SK-N-SH (cell line): Measurements from ENCODE around the gene MAEA. TPM values are rescaled to one million over a fixed set of nuclear protein-coding genes. Genes with fewer than 3 reads are reported as not detected.
A peak's percentile ranks its signal among the peaks of the same experiment; 100 is the strongest.

ENCODE experiments used
- CTCF ChIA-PET: fragments of 300-600, 350-600 bp; formaldehyde crosslinking; extraction: SDS; loops from one replicate; lab custom pipeline; 2021; lab: Yijun Ruan, JAX
- POLR2A ChIA-PET: fragments of 350-600 bp; sonication (Branson Sonifier 250); formaldehyde crosslinking; extraction: SDS; loops from one replicate; lab custom pipeline; 2020; ENCODE audit warnings: antibody characterized with exemption, inconsistent platforms; lab: Yijun Ruan, JAX
- DNase-seq: peaks from one replicate; pipeline ENCODE4 v3.0.0; 2012
- H2AFZ ChIP-seq: fragments of 200-600 bp; sonication (generic); 2 replicates; pipeline ENCODE4 v1.8.1; 2016; ENCODE audit warnings: antibody characterized with exemption, mild to moderate bottlenecking, low read depth
- H3F3A ChIP-seq: fragments of 200-600 bp; sonication (generic); replicated peaks from 2 replicates; pipeline ENCODE3; 2016; ENCODE audit warnings: antibody characterized with exemption, mild to moderate bottlenecking; ENCODE audit not compliant: insufficient read depth
- H3K27ac ChIP-seq, 2 experiments: fragments of 200-500 bp in 1 of 2; fragments of 200-600 bp in 1 of 2; sonication (Bioruptor generic) in 1 of 2; sonication (generic), shearing (Covaris generic) in 1 of 2; 2 replicates each; pipeline versions ENCODE4 v1.5.1 to v1.6.1; 2014 to 2016; ENCODE audit warnings: low read depth in 2 of 2, inconsistent platforms in 1 of 2, low read length in 1 of 2, mild to moderate bottlenecking in 1 of 2, mixed read lengths in 1 of 2
- H3K27me3 ChIP-seq: fragments of 200-600 bp; sonication (generic), shearing (Covaris generic); 2 replicates; pipeline ENCODE4 v1.6.1; 2016; ENCODE audit warnings: mixed run types; ENCODE audit not compliant: insufficient read depth
- H3K36me3 ChIP-seq, 2 experiments: fragments of 200-500 bp in 1 of 2; fragments of 200-600 bp in 1 of 2; sonication (Bioruptor generic) in 1 of 2; sonication (generic) in 1 of 2; replicated peaks in 1 of 2; 2 replicates each; pipeline versions ENCODE3 to v1.5.1; 2014 to 2016; ENCODE audit warnings: low read length in 1 of 2, mild to moderate bottlenecking in 1 of 2; ENCODE audit not compliant: insufficient read depth in 2 of 2, control insufficient read depth in 1 of 2
- H3K4me1 ChIP-seq, 2 experiments: fragments of 200-500 bp in 1 of 2; fragments of 200-600 bp in 1 of 2; sonication (Bioruptor generic) in 1 of 2; sonication (generic), shearing (Covaris generic) in 1 of 2; 2 replicates each; pipeline versions ENCODE4 v1.5.1 to v1.6.1; 2014 to 2016; ENCODE audit warnings: low read depth in 1 of 2, low read length in 1 of 2, mixed run types in 1 of 2; ENCODE audit not compliant: insufficient read depth in 2 of 2, control insufficient read depth in 1 of 2
- H3K4me2 ChIP-seq: fragments of 200-600 bp; sonication (generic), shearing (Covaris generic); 2 replicates; pipeline ENCODE4 v1.6.1; 2017; ENCODE audit warnings: mixed run types
- H3K4me3 ChIP-seq, 2 experiments: fragments of 200-500 bp in 1 of 2; fragments of 200-600 bp in 1 of 2; sonication (Bioruptor generic) in 1 of 2; sonication (generic), shearing (Covaris generic) in 1 of 2; 2 replicates each; pipeline versions ENCODE4 v1.5.1 to v1.8.1; 2014 to 2016; ENCODE audit warnings: low read depth in 2 of 2, inconsistent platforms in 1 of 2, low read length in 1 of 2, mild to moderate bottlenecking in 1 of 2, mixed read lengths in 1 of 2, moderate library complexity in 1 of 2
- H3K79me2 ChIP-seq: fragments of 200-600 bp; sonication (generic); 2 replicates; pipeline ENCODE4 v1.8.1; 2017; ENCODE audit warnings: mild to moderate bottlenecking; ENCODE audit not compliant: insufficient read depth
- H3K9ac ChIP-seq: fragments of 200-600 bp; sonication (generic); 2 replicates; pipeline ENCODE4 v1.6.1; 2017; ENCODE audit warnings: mixed run types
- H3K9me2 ChIP-seq: fragments of 200-600 bp; sonication (generic); 2 replicates; pipeline ENCODE4 v1.6.1; 2017; ENCODE audit warnings: mixed run types
- H3K9me3 ChIP-seq: fragments of 200-600 bp; sonication (generic); 2 replicates; pipeline ENCODE4 v1.6.1; 2017; ENCODE audit warnings: mixed run types, mild to moderate bottlenecking, moderate library complexity
- H4K20me1 ChIP-seq: fragments of 200-600 bp; sonication (generic); 2 replicates; pipeline ENCODE4 v1.6.1; 2017; ENCODE audit warnings: mild to moderate bottlenecking, mixed run types; ENCODE audit not compliant: insufficient read depth
- CHD2 ChIP-seq: fragments of 150-350 bp; IDR thresholded peaks from 2 replicates; pipeline ENCODE4 v1.6.1; 2018; ENCODE audit warnings: low read length; ENCODE audit not compliant: partially characterized antibody
- EZH2phosphoT487 ChIP-seq: fragments of 200-600 bp; sonication (generic); IDR thresholded peaks from 2 replicates; pipeline ENCODE4 v1.6.1; 2017; ENCODE audit warnings: low read depth, mixed run types, mild to moderate bottlenecking, antibody characterized with exemption, moderate library complexity, borderline replicate concordance
- FOSL2 ChIP-seq: IDR thresholded peaks from 2 replicates; pipeline ENCODE4 v1.4.0; 2012; ENCODE audit warnings: low read depth, mild to moderate bottlenecking, moderate library complexity, borderline replicate concordance
- FOXJ3 ChIP-seq: sonication (generic); formaldehyde crosslinking; IDR thresholded peaks from 2 replicates; pipeline ENCODE4 v1.5.1; 2020; ENCODE audit warnings: mild to moderate bottlenecking, missing genetic modification reagents
- FOXM1 ChIP-seq: IDR thresholded peaks from 2 replicates; pipeline ENCODE4 v1.4.0; 2012; ENCODE audit warnings: low read depth, mild to moderate bottlenecking
- GATA2 ChIP-seq: sonication (generic); formaldehyde crosslinking; IDR thresholded peaks from 2 replicates; pipeline ENCODE4 v1.5.0; 2020; ENCODE audit warnings: mild to moderate bottlenecking, missing genetic modification reagents
- MXI1 ChIP-seq: IDR thresholded peaks from 2 replicates; pipeline ENCODE4 v1.6.1; 2012; ENCODE audit warnings: mild to moderate bottlenecking, low read depth, low read length, improper control_type of control experiment
- NFIC ChIP-seq: IDR thresholded peaks from 2 replicates; pipeline ENCODE4 v1.4.0; 2012; ENCODE audit warnings: borderline replicate concordance
- NRF1 ChIP-seq: IDR thresholded peaks from 2 replicates; pipeline ENCODE4 v1.6.1; 2012; ENCODE audit warnings: low read depth, mild to moderate bottlenecking, low read length
- POLR2AphosphoS5 ChIP-seq: IDR thresholded peaks from 2 replicates; pipeline ENCODE4 v1.6.1; 2012; ENCODE audit warnings: low read depth, low read length
- RAD21 ChIP-seq: IDR thresholded peaks from 2 replicates; pipeline ENCODE4 v1.6.1; 2012; ENCODE audit warnings: mild to moderate bottlenecking, low read length
- RCOR1 ChIP-seq: fragments of 150-350 bp; IDR thresholded peaks from 2 replicates; pipeline ENCODE4 v1.6.1; 2017; ENCODE audit warnings: antibody characterized with exemption, low read length
- SIN3A ChIP-seq: IDR thresholded peaks from 2 replicates; pipeline ENCODE4 v1.6.1; 2012; ENCODE audit warnings: low read depth, mild to moderate bottlenecking, low read length, moderate library complexity, borderline replicate concordance
- SMC3 ChIP-seq: IDR thresholded peaks from 2 replicates; pipeline ENCODE4 v1.6.1; 2012; ENCODE audit warnings: low read depth, low read length, improper control_type of control experiment
- TAF1 ChIP-seq: IDR thresholded peaks from 2 replicates; pipeline ENCODE4 v1.6.1; 2012; ENCODE audit warnings: low read depth, mild to moderate bottlenecking, low read length, moderate library complexity, borderline replicate concordance
- TCF12 ChIP-seq: IDR thresholded peaks from 2 replicates; pipeline ENCODE4 v1.4.0; 2012
- WGBS: methylation state at CpG from one replicate; pipeline ENCODE4 v1.1.6; 2017; ENCODE audit warnings: low lambda C conversion rate; 5-methylcytosine and 5-hydroxymethylcytosine counted together
- polyA plus RNA-seq, 3 experiments: library from polyadenylated mRNA; depleted of rRNA; stranded (reverse); fragments of >200 nt; gene quantifications; 2 replicates each; pipeline ENCODE4 v1.2.3, GENCODE V29; 2012
- TF ChIP-seq, protein P1 (sequence below): fragments of 200-600 bp; sonication (generic); IDR thresholded peaks from 2 replicates; pipeline ENCODE4 v1.6.1; 2017; ENCODE audit warnings: antibody characterized with exemption, mild to moderate bottlenecking, moderate library complexity
- TF ChIP-seq, protein P2 (sequence below): IDR thresholded peaks from 2 replicates; pipeline ENCODE4 v1.4.0; 2012; ENCODE audit warnings: low read depth
- TF ChIP-seq, protein P3 (sequence below): IDR thresholded peaks from 2 replicates; pipeline ENCODE4 v1.6.1; 2012; ENCODE audit warnings: mild to moderate bottlenecking, low read depth, low read length, moderate library complexity
- TF ChIP-seq, protein P4 (sequence below): IDR thresholded peaks from 2 replicates; pipeline ENCODE4 v1.4.0; 2012; ENCODE audit warnings: low read depth, borderline replicate concordance

The MAEA gene
- polyA plus RNA-seq, 1 of the 3 experiments (the other 2 are of a cell fraction): 128 TPM

DNA sequence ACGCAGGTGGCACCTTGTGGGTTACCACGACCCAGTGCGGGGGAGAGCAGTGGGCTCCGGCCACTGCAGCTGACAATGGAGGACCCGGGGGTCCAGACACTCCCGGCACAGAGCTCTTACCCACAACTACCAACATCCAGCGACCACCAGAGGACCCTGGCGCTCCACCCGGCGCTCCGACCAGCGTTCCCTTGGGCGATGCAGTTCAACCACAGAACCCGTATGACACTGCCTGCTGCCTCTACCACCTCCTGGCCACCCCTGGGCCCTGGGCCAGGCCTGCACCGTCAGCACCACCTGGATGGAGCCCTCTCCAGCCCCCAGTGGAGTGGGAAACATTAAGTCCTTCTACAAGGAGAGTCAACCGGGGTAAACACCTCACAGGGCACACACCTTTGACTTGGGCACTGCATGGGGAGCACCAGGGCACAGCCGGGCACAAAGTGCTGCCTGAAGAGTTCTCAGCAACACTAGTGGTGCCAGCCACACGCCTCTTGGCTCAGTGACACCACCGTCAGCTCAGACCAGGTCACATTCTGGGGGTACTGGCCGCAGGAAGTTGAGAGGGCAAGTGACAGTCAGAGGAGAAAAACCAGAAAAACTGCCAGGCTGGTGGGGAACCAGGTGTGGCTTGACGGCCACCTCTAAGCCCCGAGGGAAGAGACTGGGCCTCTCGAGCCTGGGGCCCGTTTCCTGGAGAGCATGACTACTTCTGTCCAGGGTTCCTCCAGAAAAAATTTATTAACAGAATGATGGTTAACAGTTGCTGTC lies 43.4 kb upstream of the MAEA start:
- peak overlapping the region; percentile 93; the same call in 1 of the 2 replicates for H3K9ac ChIP-seq
- H4K20me1 ChIP-seq: peaks cover 61% of the 10 kb centered on the region
- peak overlapping the region; percentile 83 to 91; a peak in 3 of 4 replicates for H3K4me3 ChIP-seq

More for the DNA sequence above, 43.4 kb upstream of the MAEA start:
- ChIA-PET POLR2A (no interaction called here), CTCF (interaction anchor here (1.7 to 3.8 kb wide), 2 partner anchors 12 to 79 kb away, joined by 4 to 14 read pairs; no protein-coding TSS in a partner anchor)
- 94% methylated on average over 24 of the region's 24 CpGs for WGBS
- peaks cover 10 to 36% of the 10 kb centered on the region in 2 experiments; a peak in 3 of 4 replicates for H3K4me1 ChIP-seq
- H3K79me2 ChIP-seq: peaks cover 76% of the 10 kb centered on the region
- H3K27ac ChIP-seq: no peak overlapping the region; a peak in 1 of 4 replicates
- TF ChIP-seq FOSL2 (no peak), SIN3A (no peak), RAD21 (no peak), NRF1 (no peak), SMC3 (no peak), FOXJ3 (CRISPR knock-in tag) (no peak), MXI1 (no peak), GATA2 (CRISPR knock-in tag) (no peak), RCOR1 (no peak), EZH2phosphoT487 (no peak), TAF1 (no peak), FOXM1 (no peak), TCF12 (no peak), NFIC (no peak), POLR2AphosphoS5 (no peak), CHD2 (no peak)
- TF ChIP-seq, protein P1, sequence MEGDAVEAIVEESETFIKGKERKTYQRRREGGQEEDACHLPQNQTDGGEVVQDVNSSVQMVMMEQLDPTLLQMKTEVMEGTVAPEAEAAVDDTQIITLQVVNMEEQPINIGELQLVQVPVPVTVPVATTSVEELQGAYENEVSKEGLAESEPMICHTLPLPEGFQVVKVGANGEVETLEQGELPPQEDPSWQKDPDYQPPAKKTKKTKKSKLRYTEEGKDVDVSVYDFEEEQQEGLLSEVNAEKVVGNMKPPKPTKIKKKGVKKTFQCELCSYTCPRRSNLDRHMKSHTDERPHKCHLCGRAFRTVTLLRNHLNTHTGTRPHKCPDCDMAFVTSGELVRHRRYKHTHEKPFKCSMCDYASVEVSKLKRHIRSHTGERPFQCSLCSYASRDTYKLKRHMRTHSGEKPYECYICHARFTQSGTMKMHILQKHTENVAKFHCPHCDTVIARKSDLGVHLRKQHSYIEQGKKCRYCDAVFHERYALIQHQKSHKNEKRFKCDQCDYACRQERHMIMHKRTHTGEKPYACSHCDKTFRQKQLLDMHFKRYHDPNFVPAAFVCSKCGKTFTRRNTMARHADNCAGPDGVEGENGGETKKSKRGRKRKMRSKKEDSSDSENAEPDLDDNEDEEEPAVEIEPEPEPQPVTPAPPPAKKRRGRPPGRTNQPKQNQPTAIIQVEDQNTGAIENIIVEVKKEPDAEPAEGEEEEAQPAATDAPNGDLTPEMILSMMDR: no peak
- TF ChIP-seq, protein P2, sequence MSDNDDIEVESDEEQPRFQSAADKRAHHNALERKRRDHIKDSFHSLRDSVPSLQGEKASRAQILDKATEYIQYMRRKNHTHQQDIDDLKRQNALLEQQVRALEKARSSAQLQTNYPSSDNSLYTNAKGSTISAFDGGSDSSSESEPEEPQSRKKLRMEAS: no peak
- TF ChIP-seq, protein P3, sequence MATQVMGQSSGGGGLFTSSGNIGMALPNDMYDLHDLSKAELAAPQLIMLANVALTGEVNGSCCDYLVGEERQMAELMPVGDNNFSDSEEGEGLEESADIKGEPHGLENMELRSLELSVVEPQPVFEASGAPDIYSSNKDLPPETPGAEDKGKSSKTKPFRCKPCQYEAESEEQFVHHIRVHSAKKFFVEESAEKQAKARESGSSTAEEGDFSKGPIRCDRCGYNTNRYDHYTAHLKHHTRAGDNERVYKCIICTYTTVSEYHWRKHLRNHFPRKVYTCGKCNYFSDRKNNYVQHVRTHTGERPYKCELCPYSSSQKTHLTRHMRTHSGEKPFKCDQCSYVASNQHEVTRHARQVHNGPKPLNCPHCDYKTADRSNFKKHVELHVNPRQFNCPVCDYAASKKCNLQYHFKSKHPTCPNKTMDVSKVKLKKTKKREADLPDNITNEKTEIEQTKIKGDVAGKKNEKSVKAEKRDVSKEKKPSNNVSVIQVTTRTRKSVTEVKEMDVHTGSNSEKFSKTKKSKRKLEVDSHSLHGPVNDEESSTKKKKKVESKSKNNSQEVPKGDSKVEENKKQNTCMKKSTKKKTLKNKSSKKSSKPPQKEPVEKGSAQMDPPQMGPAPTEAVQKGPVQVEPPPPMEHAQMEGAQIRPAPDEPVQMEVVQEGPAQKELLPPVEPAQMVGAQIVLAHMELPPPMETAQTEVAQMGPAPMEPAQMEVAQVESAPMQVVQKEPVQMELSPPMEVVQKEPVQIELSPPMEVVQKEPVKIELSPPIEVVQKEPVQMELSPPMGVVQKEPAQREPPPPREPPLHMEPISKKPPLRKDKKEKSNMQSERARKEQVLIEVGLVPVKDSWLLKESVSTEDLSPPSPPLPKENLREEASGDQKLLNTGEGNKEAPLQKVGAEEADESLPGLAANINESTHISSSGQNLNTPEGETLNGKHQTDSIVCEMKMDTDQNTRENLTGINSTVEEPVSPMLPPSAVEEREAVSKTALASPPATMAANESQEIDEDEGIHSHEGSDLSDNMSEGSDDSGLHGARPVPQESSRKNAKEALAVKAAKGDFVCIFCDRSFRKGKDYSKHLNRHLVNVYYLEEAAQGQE: no peak
- TF ChIP-seq, protein P4, sequence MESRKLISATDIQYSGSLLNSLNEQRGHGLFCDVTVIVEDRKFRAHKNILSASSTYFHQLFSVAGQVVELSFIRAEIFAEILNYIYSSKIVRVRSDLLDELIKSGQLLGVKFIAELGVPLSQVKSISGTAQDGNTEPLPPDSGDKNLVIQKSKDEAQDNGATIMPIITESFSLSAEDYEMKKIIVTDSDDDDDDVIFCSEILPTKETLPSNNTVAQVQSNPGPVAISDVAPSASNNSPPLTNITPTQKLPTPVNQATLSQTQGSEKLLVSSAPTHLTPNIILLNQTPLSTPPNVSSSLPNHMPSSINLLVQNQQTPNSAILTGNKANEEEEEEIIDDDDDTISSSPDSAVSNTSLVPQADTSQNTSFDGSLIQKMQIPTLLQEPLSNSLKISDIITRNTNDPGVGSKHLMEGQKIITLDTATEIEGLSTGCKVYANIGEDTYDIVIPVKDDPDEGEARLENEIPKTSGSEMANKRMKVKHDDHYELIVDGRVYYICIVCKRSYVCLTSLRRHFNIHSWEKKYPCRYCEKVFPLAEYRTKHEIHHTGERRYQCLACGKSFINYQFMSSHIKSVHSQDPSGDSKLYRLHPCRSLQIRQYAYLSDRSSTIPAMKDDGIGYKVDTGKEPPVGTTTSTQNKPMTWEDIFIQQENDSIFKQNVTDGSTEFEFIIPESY: no peak
- H2AFZ ChIP-seq: no peak overlapping the region
- no peaks in the 10 kb centered on the region for H3K9me3 ChIP-seq
- H3F3A ChIP-seq: no peaks in the 10 kb centered on the region
- no peaks in the 10 kb centered on the region for H3K9me2 ChIP-seq
- peak overlapping the region; percentile 98 for H3K4me2 ChIP-seq
- no peaks in the 10 kb centered on the region for H3K27me3 ChIP-seq
- H3K36me3 ChIP-seq: peaks cover 8 to 10% of the 10 kb centered on the region in 2 experiments
- DNase-seq: peak; percentile 23
